BLaER1 (cell line): ENCODE measurements around the gene CDC42SE1.

Experiments used
- H3K27ac ChIP-seq: shearing (Covaris generic); formaldehyde crosslinking; 2 replicates; pipeline ENCODE4 v1.8.1; 2022
- H3K27me3 ChIP-seq: shearing (Covaris generic); formaldehyde crosslinking; 2 replicates; pipeline ENCODE4 v1.8.1; 2022
- H3K36me3 ChIP-seq: shearing (Covaris generic); formaldehyde crosslinking; 2 replicates; pipeline ENCODE4 v1.8.1; 2022
- H3K4me1 ChIP-seq: shearing (Covaris generic); formaldehyde crosslinking; 2 replicates; pipeline ENCODE4 v1.8.1; 2022
- H3K4me2 ChIP-seq: shearing (Covaris generic); formaldehyde crosslinking; 2 replicates; pipeline ENCODE4 v1.8.1; 2022
- H3K4me3 ChIP-seq: shearing (Covaris generic); formaldehyde crosslinking; 2 replicates; pipeline ENCODE4 v1.8.1; 2022
- H3K9ac ChIP-seq: shearing (Covaris generic); formaldehyde crosslinking; 2 replicates; pipeline ENCODE4 v1.8.1; 2022
- H3K9me3 ChIP-seq: shearing (Covaris generic); formaldehyde crosslinking; 2 replicates; pipeline ENCODE4 v1.8.1; 2022
- H4K20me1 ChIP-seq: shearing (Covaris generic); formaldehyde crosslinking; 2 replicates; pipeline ENCODE4 v1.8.1; 2022
- Cebpa-rat ChIP-seq: shearing (Covaris generic); IDR thresholded peaks from 2 replicates; pipeline ENCODE4 v1.8.1; 2022

Gene CDC42SE1

GRCh38 chr1:151055581-151055980, 3.8 kb downstream of the CDC42SE1 start:
- Histone ChIP-seq H3K4me3 (no peak overlapping the region), H3K4me2 (peak overlapping the region; percentile 95), H3K9me3 (no peaks in the 10 kb centered on the region), H4K20me1 (peaks cover 76% of the 10 kb centered on the region), H3K36me3 (peaks cover 74% of the 10 kb centered on the region), H3K9ac (peak overlapping the region; percentile 66; the same call in 1 of the 2 replicates), H3K27ac (no peak overlapping the region), H3K4me1 (peaks cover 39% of the 10 kb centered on the region), H3K27me3 (no peaks in the 10 kb centered on the region; the same call in 1 of the 2 replicates)
- no peak for TF ChIP-seq Cebpa-rat

- no peak for TF ChIP-seq Cebpa-rat
- Histone ChIP-seq H3K9me3 (no peaks in the 10 kb centered on the region), H3K4me3 (no peak overlapping the region), H3K9ac (no peak overlapping the region), H3K27me3 (peaks cover 2% of the 10 kb centered on the region), H3K36me3 (peaks cover 79% of the 10 kb centered on the region), H4K20me1 (peaks cover 81% of the 10 kb centered on the region), H3K27ac (no peak overlapping the region), H3K4me2 (peak overlapping the region; percentile 95), H3K4me1 (peaks cover 39% of the 10 kb centered on the region)
Observed at GRCh38 chr1:151054971-151055547, 4.4 kb downstream of the CDC42SE1 start.

GRCh38 chr1:151051356-151052009, 7.9 kb downstream of the CDC42SE1 start:
- H3K27ac ChIP-seq = no peak overlapping the region
- H3K4me3 ChIP-seq = no peak overlapping the region
- H3K4me2 ChIP-seq = no peak overlapping the region
- no peak for TF ChIP-seq Cebpa-rat
- H4K20me1 ChIP-seq = peaks cover 90% of the 10 kb centered on the region
- peaks cover 5% of the 10 kb centered on the region; the same call in 1 of the 2 replicates for H3K9me3 ChIP-seq
- peaks cover 72% of the 10 kb centered on the region for H3K36me3 ChIP-seq
- H3K4me1 ChIP-seq = peaks cover 29% of the 10 kb centered on the region
- H3K27me3 ChIP-seq = peaks cover 38% of the 10 kb centered on the region
- no peak overlapping the region for H3K9ac ChIP-seq

GRCh38 chr1:151050051-151050688, 9.3 kb downstream of the CDC42SE1 start:
- TF ChIP-seq Cebpa-rat = no peak
- Histone ChIP-seq H3K4me2 (no peak overlapping the region), H4K20me1 (peaks cover 86% of the 10 kb centered on the region), H3K4me1 (peaks cover 16% of the 10 kb centered on the region), H3K9me3 (peaks cover 5% of the 10 kb centered on the region; the same call in 1 of the 2 replicates), H3K27me3 (peaks cover 47% of the 10 kb centered on the region), H3K9ac (no peak overlapping the region), H3K27ac (no peak overlapping the region), H3K4me3 (no peak overlapping the region), H3K36me3 (peaks cover 59% of the 10 kb centered on the region)

- Histone ChIP-seq H3K27ac (no peak overlapping the region), H3K9ac (no peak overlapping the region), H3K9me3 (peaks cover 5% of the 10 kb centered on the region; the same call in 1 of the 2 replicates), H3K4me1 (peaks cover 11% of the 10 kb centered on the region; the same call in 1 of the 2 replicates), H3K4me3 (no peak overlapping the region), H3K36me3 (peaks cover 54% of the 10 kb centered on the region), H3K4me2 (no peak overlapping the region), H3K27me3 (peaks cover 47% of the 10 kb centered on the region), H4K20me1 (peaks cover 79% of the 10 kb centered on the region)
- TF ChIP-seq Cebpa-rat = no peak
Observed at GRCh38 chr1:151049458-151049857, 10.0 kb downstream of the CDC42SE1 start.

GRCh38 chr1:151048645-151049032, 10.8 kb downstream of the CDC42SE1 start:
- Histone ChIP-seq H3K4me1 (peaks cover 11% of the 10 kb centered on the region; the same call in 1 of the 2 replicates), H4K20me1 (peaks cover 70% of the 10 kb centered on the region), H3K9me3 (peaks cover 5% of the 10 kb centered on the region; the same call in 1 of the 2 replicates), H3K4me2 (peak overlapping the region; percentile 73), H3K9ac (no peak overlapping the region), H3K4me3 (peak overlapping the region; percentile 62), H3K27ac (no peak overlapping the region), H3K27me3 (peaks cover 47% of the 10 kb centered on the region), H3K36me3 (peaks cover 52% of the 10 kb centered on the region)
- no peak for TF ChIP-seq Cebpa-rat

GRCh38 chr1:151047925-151048644, 11.3 kb downstream of the CDC42SE1 start:
- Histone ChIP-seq H3K36me3 (peaks cover 52% of the 10 kb centered on the region), H3K4me2 (peak overlapping the region; percentile 73), H3K4me3 (peak overlapping the region; percentile 62), H3K4me1 (peaks cover 11% of the 10 kb centered on the region; the same call in 1 of the 2 replicates), H3K27ac (no peak overlapping the region), H3K9me3 (peaks cover 5% of the 10 kb centered on the region; the same call in 1 of the 2 replicates), H3K27me3 (peaks cover 47% of the 10 kb centered on the region), H3K9ac (0 out of 2 replicates have a peak overlapping the region, but pooled peaks have one; percentile 5), H4K20me1 (peaks cover 65% of the 10 kb centered on the region)
- no peak for TF ChIP-seq Cebpa-rat

- Histone ChIP-seq H4K20me1 (peaks cover 61% of the 10 kb centered on the region), H3K4me2 (peak within 1 kb of the TSS; percentile 73), H3K9me3 (peaks cover 5% of the 10 kb centered on the region; the same call in 1 of the 2 replicates), H3K27me3 (peaks cover 47% of the 10 kb centered on the region), H3K36me3 (peaks cover 49% of the 10 kb centered on the region), H3K27ac (no peak within 1 kb of the TSS), H3K4me3 (peak within 1 kb of the TSS; percentile 62), H3K9ac (0 out of 2 replicates have a peak within 1 kb of the TSS, but pooled peaks have one; percentile 5), H3K4me1 (peaks cover 11% of the 10 kb centered on the region; the same call in 1 of the 2 replicates)
- no peak for TF ChIP-seq Cebpa-rat
Observed at GRCh38 chr1:151047591-151047924, 11.9 kb downstream of the CDC42SE1 start, which contains the start of gene C1orf56. Gene C1orf56 (plus strand): TSS chr1:151047751. CDS start chr1:151047848, 97 bp downstream.

- H3K9ac ChIP-seq = no peak overlapping the region
Observed at GRCh38 chr1:151043163-151043562, 16.3 kb downstream of the CDC42SE1 start.

More at GRCh38 chr1:151043163-151043562, 16.3 kb downstream of the CDC42SE1 start:
- Histone ChIP-seq H3K9me3 (no peaks in the 10 kb centered on the region; the same call in 1 of the 2 replicates), H3K36me3 (peaks cover 15% of the 10 kb centered on the region), H4K20me1 (peaks cover 25% of the 10 kb centered on the region), H3K4me2 (no peak overlapping the region), H3K4me3 (no peak overlapping the region), H3K4me1 (peaks cover 7% of the 10 kb centered on the region; the same call in 1 of the 2 replicates), H3K27me3 (peaks cover 26% of the 10 kb centered on the region), H3K27ac (no peak overlapping the region)
- TF ChIP-seq Cebpa-rat = no peak
